HG02588 (cell line): ENCODE measurements around the gene GDE1.

Experiments used
- ATAC-seq: cut with Tn5 transposase; IDR thresholded peaks from one replicate; pipeline ENCODE4 v1.9.1; 2021; ENCODE audit warnings: mild to moderate bottlenecking, moderate library complexity; ENCODE audit not compliant: unreplicated experiment

Gene GDE1

GRCh38 chr16:19488213-19488640 lies 33.7 kb downstream of the GDE1 start:
- ATAC-seq = no peak

- no peak for ATAC-seq
These were observed 35.1 kb downstream of the GDE1 start for GRCh38 chr16:19486750-19487325.

DNA sequence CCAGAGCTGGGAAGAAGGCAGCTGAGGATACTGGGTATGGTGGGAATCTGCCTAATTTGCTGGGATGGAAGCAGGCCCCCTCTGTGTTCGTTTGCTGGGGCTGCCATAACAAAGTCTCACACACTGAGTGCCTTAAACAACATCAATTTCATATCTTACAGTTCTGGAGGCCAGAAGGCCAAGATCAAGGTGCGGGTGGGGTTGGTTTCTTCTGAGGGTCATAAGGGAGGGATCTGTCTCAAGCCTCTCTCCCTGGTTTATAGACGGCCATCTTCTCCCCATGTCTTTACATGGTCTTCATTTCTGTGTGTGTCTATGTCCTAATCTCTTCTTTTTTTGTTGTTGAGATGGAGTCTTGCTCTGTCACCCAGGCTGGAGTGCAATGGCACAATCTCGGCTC lies 35.8 kb downstream of the GDE1 start:
- no peak for ATAC-seq

- no peak for ATAC-seq
These were observed 36.3 kb downstream of the GDE1 start for GRCh38 chr16:19485611-19486010.

- no peak for ATAC-seq
These were observed 37.8 kb downstream of the GDE1 start for GRCh38 chr16:19484096-19484495.

- ATAC-seq = no peak
These were observed 39.6 kb downstream of the GDE1 start for GRCh38 chr16:19482291-19482690.

- ATAC-seq = no peak
These were observed 40.1 kb downstream of the GDE1 start for GRCh38 chr16:19481769-19482168.

DNA sequence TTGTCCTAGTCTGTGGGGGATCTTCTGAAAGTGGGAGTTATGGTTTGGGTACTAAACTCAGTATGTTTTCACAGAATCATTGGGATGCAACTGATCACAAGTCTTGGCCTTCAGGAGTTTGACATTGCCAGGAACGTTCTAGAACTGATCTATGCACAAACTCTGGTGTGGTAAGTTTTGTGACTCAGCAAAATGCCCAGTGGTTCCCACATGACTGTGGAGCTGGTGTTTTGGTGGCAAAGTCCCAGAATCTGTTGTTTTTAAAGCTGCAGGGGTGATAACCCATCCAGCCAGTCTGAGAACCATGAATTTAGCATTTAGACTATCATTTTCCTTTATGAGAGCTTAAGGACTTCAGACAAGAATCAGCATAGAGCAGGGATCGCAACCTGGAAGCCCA lies 40.6 kb downstream of the GDE1 start:
- ATAC-seq = no peak

- no peak for ATAC-seq
These were observed 42.6 kb downstream of the GDE1 start for GRCh38 chr16:19479302-19479721.

- ATAC-seq = no peak
These were observed 43.4 kb downstream of the GDE1 start for GRCh38 chr16:19478505-19478904.

DNA sequence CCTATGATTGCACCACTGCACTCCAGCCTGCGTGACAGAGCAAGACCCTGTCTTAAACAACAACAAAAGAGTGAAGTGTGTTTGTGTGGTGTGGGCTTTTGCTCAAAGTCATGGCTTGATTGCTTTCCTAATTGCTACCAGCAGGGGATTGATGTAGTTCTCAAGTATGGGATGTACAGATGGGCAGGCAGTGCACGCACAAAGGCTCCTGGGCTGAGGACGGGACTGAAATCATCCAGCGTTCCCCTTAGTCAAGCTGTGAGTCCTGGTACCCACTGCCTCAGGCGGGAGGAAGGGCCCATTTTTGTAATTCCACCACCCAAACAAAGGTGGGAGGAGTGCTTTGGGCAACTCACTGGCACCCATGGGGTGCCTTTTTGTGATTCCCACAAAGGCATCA lies 47.3 kb downstream of the GDE1 start:
- no peak for ATAC-seq

DNA sequence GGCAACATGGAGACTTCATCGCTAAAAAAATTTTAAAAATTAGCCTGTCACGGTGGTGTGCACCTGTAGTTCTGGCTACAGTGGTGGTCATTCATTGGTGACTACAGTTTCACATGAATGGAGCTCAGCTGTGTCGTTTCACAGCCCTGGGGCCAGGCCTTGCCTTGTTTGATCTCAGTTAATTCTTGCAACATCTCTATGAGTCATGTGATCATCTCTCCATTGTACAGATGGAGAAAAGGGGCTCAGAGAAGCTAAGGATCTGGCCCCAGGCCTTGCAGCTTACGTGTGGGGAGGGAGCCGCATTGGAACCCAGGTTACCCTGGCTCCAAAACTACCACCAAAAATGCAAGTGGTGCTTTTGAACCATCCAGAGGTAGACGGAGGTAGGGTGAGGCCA lies 49.4 kb downstream of the GDE1 start:
- no peak for ATAC-seq

GRCh38 chr16:19468300-19468699 lies 53.6 kb downstream of the GDE1 start:
- no peak for ATAC-seq

DNA sequence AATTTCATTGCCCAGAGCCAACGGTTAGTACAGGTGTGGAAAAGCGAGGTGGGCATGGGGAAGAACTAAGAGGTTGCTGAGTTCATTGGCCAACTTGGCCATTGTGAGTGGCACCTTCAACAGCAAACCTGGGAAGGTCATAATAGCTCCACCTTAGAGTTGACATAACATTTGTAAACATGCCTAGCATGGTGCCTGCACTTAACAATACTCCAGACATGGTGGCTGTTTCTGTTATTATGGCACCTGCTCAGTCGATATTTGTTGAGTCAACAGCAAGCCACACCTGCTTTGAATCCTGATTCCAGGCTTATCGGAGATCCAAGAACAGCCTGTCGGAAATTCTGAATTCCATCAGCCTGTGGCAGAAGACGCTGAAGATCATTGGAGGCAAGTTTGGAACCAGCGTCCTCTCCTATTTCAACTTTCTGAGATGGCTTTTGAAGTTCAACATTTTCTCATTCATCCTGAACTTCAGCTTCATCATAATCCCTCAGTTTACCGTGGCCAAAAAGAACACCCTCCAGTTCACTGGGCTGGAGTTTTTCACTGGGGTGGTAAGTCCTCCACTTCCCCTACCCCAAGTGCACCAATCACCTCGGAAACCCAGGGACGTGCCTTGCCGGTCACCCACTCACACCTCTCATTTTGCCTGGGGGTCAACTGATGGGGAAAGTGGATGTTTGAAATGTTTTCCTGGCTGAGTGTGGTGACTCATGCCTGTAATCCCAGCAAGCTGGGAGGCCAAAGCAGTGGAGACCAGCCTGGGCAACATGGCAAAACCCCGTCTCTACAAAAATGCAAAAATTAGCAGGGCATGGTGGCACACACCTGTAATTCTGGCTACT lies 58.2 kb downstream of the GDE1 start:
- ATAC-seq = no peak

DNA sequence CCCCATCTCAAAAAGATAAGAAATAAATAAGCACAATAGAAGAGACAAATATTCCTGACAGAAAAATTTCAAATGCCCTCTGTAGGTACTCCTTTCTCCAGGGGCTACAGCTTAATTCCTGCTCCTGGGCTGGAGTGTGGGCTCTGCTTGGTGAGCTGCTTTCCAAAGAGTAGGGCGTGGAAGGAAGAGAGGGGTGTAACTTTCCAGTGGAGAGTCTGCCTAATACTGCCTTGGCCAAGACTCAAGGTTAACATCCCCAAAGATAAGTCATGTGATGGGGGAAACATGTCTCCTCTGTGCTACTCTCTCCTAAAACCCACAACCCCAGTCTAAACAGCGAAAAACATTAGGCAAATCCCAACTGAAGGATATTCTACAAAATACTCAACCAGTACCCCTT lies 61.5 kb downstream of the GDE1 start:
- no peak for ATAC-seq

DNA sequence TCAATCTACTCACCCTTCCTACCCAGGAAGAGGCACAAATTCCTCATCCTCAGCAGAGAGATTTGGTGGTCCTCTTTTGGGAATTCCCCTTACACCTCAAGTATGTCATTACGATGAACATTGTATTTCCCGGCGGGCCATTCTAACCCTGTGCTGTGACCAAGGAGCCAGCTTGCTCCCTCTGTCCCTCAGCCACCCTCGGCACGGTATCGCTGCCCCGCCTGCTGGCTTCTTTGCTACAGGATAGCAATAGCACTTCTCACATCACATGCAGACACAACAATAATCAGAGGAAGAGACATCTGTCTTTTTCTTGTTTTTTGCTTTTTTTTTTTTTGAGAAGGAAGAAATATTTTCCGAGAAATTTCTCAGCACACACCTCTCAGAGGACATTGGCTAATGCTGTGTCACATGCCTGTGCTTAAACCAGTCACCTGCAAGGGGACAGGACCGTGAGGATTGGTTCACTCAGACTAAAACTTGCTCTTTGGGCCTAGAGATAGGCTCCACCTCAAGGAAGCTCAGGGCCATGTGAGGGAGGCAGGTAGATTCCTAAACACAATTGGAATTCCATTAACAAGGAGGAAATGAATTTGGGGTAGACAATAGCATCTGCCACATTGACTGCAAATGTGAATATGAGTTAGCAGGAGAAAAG lies 63.0 kb downstream of the GDE1 start:
- ATAC-seq = no peak
